NCI-H2196 treated with DMSO at 0.1 percent for 48 hours (cell line): ENCODE data around the gene TDRD12.

ENCODE experiments used
- DNase-seq: peaks from one replicate; lab custom pipeline; 2025; ENCODE audit not compliant: unreplicated experiment; lab: John Stamatoyannopoulos, UW

The TDRD12 gene

DNA sequence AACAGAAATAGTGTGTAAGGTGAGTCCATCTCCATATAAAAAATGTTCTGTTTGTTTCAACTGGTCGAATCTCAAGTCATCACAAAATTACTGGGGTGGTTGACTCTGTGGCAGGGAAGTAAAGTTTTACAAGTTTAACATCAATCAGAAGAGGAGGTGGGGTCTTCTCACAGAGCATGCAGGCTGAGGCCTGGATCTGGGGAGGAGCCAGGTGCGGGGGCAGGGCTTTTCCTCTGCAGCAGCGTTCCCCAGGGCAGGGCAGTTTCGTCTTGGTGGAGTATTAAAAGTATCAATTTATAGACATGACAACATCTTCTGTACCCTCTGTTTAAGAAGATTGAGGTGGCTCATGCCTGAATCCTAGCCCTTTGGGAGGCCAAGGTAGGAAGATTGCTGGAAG, 81.2 kb downstream of the TDRD12 start:
- no peak for DNase-seq

GRCh38 chr19:32802840-32803239, 83.3 kb downstream of the TDRD12 start:
- DNase-seq: no peak

GRCh38 chr19:32808236-32808635, 88.7 kb downstream of the TDRD12 start:
- no peak for DNase-seq

GRCh38 chr19:32809254-32809653, 89.7 kb downstream of the TDRD12 start:
- no peak for DNase-seq

- DNase-seq: no peak
These were observed 90.2 kb downstream of the TDRD12 start for GRCh38 chr19:32809754-32810153.

DNA sequence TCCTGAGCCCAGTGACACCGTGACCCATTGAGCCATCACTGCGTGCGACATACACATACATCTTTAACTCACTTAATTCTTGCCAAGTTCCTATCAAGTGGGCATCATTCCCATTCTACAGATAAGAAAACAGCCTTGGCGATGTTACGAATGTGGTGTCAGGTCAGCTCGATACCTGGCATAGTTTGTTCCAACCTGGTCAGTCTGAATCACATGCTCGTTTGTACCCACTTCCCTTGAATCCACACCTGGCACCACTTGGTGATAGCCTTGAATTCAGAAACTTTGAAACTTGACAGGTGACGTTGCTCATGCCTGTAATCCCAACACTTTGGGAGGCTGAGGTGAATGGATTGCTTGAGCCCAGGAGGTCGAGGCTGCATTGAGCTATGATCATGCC, 90.9 kb downstream of the TDRD12 start:
- DNase-seq: no peak

DNA sequence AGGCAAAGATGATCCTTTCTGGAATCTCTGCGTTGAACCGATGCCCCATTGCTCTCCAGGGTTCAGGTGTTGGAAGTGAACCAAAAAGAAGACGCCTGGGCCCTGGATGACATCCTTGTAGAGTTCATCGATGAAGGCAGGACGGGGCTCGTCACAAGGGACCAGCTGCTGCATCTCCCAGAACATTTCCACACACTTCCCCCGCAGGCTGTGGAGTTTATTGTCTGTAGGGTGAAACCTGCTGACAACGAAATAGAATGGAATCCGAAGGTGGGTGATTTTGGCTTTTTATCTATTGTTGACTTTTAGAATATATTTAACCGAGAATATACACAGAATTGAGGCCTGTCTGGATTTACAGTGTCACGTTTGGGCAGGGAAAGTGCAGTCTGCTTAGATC, 91.6 kb downstream of the TDRD12 start:
- DNase-seq: no peak

GRCh38 chr19:32812036-32812435, 92.5 kb downstream of the TDRD12 start:
- no peak for DNase-seq

DNA sequence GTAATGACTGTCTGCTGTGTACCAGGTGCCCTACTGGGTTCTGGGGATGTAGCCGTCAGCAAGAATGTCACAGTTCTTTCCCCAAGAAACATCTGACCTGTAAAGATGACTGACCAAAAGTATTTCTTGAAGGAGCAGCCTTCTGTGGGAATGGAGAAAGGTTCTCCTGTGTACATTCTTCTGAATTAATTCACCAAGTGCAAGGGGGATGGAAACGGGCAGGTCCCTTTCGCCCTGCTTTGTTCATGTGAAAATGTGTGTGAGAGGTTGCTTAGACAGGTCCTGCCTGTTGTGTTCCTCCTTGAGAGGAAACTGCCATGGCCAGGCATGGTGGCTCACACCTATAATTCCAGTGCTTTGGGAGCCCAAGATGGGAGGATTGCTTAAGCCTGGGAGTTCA, 93.0 kb downstream of the TDRD12 start:
- no peak for DNase-seq

- no peak for DNase-seq
These were observed 94.4 kb downstream of the TDRD12 start for GRCh38 chr19:32813862-32814425.

DNA sequence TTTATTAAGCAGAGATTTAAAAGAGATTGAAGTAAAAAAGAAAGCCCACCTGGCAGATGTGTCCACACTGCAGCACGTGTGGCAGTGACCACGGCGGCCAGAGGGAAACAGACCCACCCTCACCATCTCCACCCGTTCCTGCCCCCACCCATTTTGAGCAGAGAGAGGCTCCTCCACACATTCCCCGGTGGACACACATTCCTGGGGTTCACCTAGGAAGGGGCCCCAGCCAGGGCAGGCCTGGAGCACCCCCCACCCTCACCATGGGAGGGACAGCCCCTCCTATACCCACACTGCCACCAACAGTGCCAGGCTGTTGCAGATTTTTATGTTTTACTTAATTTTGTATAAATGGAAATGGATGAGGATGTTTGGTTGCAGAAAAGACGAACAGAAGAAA, 95.1 kb downstream of the TDRD12 start:
- no peak for DNase-seq

GRCh38 chr19:32816555-32817099, 97.1 kb downstream of the TDRD12 start:
- no peak for DNase-seq

DNA sequence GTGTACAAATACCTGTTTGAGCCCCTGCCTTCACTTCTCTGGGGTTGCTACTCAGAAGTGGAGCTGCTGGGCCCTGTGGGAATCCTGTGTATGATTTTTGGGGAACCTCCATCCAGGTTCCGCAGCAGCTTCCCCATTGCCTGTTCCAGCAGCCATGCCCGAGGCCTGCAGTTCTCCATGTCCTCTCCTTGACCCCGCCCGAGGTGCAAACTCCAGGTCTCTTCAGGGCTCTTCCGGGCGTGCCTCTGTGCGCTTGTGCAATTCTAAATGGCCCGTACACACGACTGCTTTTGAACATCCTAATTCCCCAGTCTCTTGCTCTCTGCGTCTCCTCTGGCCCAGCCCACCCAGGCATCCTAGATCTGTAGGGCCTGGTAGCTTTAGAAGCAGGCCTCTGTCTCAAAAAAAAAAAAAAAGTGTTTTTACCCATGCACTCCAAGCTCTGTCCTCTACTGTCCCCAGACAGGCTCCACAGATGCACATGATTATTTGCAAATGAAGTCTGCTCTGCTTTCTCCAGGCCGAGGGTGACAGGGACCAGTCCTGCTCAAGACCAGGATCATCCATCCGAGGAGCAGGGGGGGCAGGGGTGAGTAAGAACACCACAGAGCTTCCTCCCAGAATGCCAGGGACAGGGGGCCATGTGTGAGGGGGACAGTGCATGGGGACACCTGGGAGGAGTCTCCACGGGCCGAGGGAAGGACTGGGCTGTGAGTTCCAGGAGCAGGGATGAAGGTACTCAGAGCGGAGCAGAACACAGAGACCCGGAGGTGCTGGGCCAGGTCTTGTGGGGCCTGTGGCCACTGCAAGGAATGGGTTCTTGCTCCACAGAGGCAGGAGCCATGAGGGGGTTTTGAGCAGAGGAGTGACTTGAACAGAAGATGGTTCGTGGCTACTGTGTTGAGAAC, 98.3 kb downstream of the TDRD12 start:
- no peak for DNase-seq

DNA sequence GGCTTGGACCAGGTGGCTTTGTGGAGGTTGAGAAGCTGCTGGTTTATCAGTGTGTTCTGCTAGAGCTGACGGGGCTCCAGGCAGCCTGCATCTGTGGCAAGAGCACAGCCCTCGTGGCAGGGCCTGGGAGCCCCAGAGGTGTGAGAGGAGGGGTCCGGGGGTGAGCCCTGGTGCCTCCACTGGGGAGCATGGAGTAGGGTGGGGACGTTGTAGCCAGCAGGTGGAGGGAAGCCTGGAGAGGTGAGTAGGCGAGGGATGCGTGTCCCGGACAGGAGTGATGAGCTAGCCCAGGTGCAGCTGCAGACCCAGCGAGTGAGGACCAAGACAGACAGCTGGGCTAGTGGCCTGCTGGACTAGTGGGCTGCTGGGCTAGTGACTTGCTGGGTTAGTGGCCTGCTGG, 99.0 kb downstream of the TDRD12 start:
- DNase-seq: no peak

DNA sequence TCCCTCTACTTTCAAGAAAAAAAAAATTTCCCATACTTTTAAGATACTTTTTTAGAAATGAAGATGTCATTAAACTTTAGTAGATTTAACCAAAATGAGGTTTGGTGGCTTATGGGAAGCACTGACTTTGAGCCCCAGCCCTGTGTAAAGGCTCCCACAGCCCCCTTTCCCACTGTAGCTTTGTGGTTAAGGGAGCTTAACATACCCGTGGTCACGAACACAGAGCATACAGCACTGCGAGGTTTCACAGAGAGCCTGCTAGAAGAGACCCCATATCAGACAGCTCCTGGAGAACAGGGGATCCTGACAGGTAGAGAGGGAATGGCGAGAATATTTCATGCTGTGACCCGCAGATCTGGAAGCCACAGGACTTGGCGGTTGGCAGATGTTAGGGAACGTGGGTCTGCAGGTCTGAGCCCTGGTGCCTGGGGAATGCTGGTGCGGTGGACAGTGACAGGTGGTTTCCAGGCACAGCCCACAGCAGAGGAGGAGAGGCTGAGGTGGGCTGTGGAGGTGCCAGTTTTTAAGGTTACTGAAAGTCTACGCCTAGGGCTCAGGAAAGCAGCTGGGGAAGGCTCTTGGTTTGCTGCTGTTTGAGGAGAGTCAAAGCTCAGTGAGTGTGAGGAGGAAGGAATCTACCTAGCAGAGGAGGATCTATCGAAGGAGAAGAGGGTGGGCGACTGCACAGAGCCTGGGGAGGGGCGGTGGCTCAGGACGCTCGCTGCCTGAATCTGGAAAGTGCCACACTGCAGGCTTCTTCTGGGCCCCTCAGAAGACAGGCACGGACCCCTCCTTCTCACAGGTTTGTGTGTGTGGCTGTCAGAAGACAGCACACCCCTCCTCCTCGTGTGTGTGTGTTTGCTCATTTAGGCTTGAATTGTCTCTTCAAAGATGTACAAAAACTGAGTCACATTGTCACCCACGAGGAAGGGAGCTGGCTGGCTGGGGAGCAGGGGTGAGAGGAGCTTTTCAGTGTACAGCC, 100.1 kb downstream of the TDRD12 start:
- DNase-seq: no peak

- no peak for DNase-seq
These were observed 103.6 kb downstream of the TDRD12 start for GRCh38 chr19:32822916-32823746.

DNA sequence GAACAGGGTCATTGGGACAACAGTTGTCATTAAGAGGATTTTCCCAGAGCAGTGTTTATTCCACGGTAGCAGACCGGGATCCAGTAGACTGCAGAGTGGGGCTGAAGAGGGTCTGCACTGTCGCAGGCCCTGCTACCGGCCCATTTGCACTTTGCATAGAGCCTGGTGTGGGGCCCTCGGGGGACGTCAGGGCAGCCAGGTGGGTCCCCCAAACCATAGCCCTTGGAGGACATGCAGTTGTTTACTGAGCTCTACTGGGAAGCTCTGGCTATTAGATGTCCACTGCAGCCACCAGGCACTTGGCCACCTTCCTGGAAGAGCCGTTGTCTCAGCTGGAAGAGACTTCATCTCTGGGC, 104.2 kb downstream of the TDRD12 start:
- no peak for DNase-seq

GRCh38 chr19:32824191-32824751, 104.7 kb downstream of the TDRD12 start:
- DNase-seq: no peak

DNA sequence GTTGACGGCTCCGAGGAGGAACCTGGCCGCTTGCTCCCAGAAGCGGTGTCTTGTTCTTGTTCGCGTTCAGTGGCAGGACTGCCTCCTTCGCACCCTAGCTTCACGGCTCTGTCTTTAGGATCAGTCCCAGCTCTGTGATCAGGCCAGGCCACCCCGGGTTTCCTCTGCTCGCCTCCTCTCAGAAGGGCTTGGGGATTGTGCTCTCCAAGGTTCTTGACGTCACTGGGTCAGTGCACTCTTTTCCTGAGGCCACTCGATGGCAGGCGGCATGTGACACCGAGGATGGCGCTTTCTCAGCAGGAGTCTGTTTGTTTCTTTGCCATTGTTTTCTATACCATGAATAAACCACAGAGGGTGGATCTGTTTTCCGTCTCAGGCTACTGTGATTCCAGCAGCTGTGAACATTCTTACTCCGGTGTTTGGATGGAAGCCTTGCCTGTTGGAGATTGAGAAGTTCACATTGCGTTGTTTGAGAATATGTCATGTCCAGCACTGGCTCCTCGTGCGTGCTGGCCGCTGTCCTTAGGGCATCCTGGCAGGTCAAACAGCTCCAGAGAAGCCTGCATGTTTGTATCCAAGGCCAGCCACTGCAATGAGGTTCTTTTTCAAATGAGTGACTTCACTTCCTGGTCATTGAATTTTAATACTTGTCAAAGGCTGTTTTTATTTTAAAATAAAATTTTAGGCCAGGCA, 105.5 kb downstream of the TDRD12 start:
- no peak for DNase-seq

DNA sequence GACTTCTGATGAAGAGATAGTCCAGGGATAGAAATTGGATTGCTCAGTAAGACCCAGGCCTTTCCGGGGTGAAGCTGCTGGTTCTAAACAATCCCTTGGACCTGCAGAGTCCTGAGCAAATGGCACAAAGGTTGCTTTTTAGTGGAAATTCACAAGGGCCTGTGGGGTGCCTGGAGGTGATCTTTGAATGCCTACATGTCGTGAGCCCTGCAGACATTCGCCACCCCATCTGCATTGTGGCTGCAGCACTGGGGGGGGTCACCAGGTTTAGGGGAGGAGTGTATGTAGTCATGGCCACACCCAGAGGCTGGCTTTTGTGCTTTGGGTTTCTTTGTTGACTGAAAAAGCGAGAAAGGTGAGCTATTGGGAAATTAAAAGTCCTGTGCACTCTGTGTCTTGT, 108.6 kb downstream of the TDRD12 start:
- DNase-seq: no peak
